Endodermal cell (in vitro differentiated cells): ENCODE results near the gene CDH4. TPM values are rescaled to one million over a fixed set of nuclear protein-coding genes. Genes with fewer than 3 reads are reported as not detected.

ENCODE experiments used
- DNase-seq: peaks from one replicate; pipeline ENCODE4 v3.0.0-alpha.2; 2017
- H3K27ac ChIP-seq: 2 replicates; pipeline ENCODE4 v1.5.1; 2013; ENCODE audit warnings: mild to moderate bottlenecking, low read depth, low read length, moderate library complexity
- H3K27me3 ChIP-seq: 2 replicates; pipeline ENCODE4 v1.6.1; 2013; ENCODE audit warnings: mild to moderate bottlenecking, low read length, moderate library complexity; ENCODE audit not compliant: insufficient read depth, control insufficient read depth, poor library complexity, severe bottlenecking
- H3K36me3 ChIP-seq: 2 replicates; pipeline ENCODE4 v1.7.0; 2013; ENCODE audit warnings: mild to moderate bottlenecking, low read length, moderate library complexity; ENCODE audit not compliant: control insufficient read depth, insufficient read depth
- H3K4me1 ChIP-seq: one replicate; pipeline ENCODE4 v1.7.0; 2013; ENCODE audit warnings: low read length; ENCODE audit not compliant: control insufficient read depth, insufficient read depth
- H3K4me3 ChIP-seq: 2 replicates; pipeline ENCODE4 v1.5.1; 2013; ENCODE audit warnings: mild to moderate bottlenecking, low read length, moderate library complexity
- H3K9ac ChIP-seq: 2 replicates; pipeline ENCODE4 v1.6.1; 2013; ENCODE audit warnings: mild to moderate bottlenecking, low read length, moderate library complexity; ENCODE audit not compliant: poor library complexity, severe bottlenecking; ENCODE audit errors: extremely low read depth
- H3K9me3 ChIP-seq: 2 replicates; pipeline ENCODE4 v1.6.1; 2013; ENCODE audit warnings: mild to moderate bottlenecking, low read length, moderate library complexity; ENCODE audit not compliant: control insufficient read depth
- H3K27ac Mint-ChIP-seq: 2 replicates; pipeline ENCODE4 v1.8.0; 2020; ENCODE audit warnings: mixed read lengths
- H3K27me3 Mint-ChIP-seq: 2 replicates; pipeline ENCODE4 v1.8.0; 2021; ENCODE audit warnings: mild to moderate bottlenecking, mixed read lengths; ENCODE audit not compliant: insufficient read depth
- H3K36me3 Mint-ChIP-seq: 2 replicates; pipeline ENCODE4 v1.8.0; 2020; ENCODE audit warnings: low read depth, mixed read lengths
- H3K4me1 Mint-ChIP-seq: 2 replicates; pipeline ENCODE4 v1.8.0; 2020; ENCODE audit warnings: mixed read lengths
- H3K4me3 Mint-ChIP-seq: 2 replicates; pipeline ENCODE4 v1.8.0; 2020; ENCODE audit warnings: mild to moderate bottlenecking, moderate library complexity, mixed read lengths
- H3K9me3 Mint-ChIP-seq: 2 replicates; pipeline ENCODE4 v1.8.0; 2020; ENCODE audit warnings: mild to moderate bottlenecking, mixed read lengths
- WGBS, 2 experiments: methylation state at CpG; one replicate each; pipeline versions ENCODE4 v1.1.5 to v1.1.7; 2013; ENCODE audit warnings: missing lambda C conversion rate in 2 of 2, mixed read lengths in 1 of 2; ENCODE audit not compliant: insufficient coverage in 1 of 2, insufficient read length in 1 of 2; 5-methylcytosine and 5-hydroxymethylcytosine counted together
- total RNA-seq, 2 donors: library from RNA; stranded (reverse); fragmentation: NEBNext Ultra II Directional in 1 of 2; extraction: Animal tissue kit (Norgen Biotek cat#: 25700) in 1 of 2; gene quantifications; 2 replicates in 1 of 2; 3 replicates in 1 of 2; pipeline ENCODE4 v1.2.1, GENCODE V29; 2021
- TF ChIP-seq, protein P1 (sequence below): fragments of 200-600 bp; sonication (generic); conservative IDR thresholded peaks from 2 replicates; pipeline ENCODE4 v1.5.0; 2021; ENCODE audit warnings: antibody characterized with exemption, mild to moderate bottlenecking

The CDH4 gene
- total RNA-seq, 2 donors from 2014 or later, result 1.8 to 5.8 TPM

DNA sequence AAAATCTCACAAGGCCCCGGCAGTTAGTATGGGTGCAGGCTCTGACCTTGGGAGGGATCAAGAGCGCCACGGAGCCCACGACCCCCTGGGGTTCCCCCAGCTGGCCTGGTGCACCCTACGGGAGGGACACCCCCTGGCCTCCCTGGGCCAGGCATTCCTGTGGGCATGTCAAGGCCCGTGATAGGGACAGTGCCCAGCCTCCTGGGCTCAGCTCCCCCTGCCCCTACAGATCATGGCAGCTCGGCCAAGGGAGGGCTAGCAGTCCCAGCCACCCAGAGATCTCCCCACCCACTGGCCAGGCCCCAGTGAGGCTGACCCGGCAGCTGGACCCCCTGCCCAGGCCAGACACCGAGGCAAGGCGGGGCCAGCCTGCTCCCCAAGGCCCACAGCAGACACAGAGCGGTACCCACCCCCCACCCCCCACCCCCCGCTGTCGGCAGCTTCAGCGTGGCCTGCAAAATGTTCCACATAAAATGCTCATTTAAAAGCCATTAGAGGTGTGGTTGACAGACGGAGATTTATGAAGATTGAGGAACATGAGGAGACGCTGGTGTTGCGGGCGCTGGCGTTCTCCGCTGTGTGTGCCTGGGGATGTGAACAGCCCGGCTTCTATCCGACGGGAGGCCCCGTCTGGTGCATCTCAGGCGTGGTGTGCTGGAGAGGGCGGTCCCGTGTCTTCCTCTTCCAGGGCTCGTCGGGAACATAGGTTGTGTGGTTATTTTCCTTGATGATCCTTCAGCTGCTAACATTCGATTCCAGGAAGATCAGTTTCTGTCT, 625.1 kb downstream of the CDH4 start:
- Histone ChIP-seq H3K9me3 (no peaks in the 10 kb centered on the region), H3K9ac (no peak overlapping the region), H3K36me3 (no peaks in the 10 kb centered on the region), H3K4me3 (no peak overlapping the region), H3K27ac (no peak overlapping the region), H3K4me1 (no peaks in the 10 kb centered on the region), H3K27me3 (no peaks in the 10 kb centered on the region)
- no peaks in the 10 kb centered on the region for H3K27me3 Mint-ChIP-seq
- no peaks in the 10 kb centered on the region for H3K4me1 Mint-ChIP-seq
- TF ChIP-seq, protein P1, sequence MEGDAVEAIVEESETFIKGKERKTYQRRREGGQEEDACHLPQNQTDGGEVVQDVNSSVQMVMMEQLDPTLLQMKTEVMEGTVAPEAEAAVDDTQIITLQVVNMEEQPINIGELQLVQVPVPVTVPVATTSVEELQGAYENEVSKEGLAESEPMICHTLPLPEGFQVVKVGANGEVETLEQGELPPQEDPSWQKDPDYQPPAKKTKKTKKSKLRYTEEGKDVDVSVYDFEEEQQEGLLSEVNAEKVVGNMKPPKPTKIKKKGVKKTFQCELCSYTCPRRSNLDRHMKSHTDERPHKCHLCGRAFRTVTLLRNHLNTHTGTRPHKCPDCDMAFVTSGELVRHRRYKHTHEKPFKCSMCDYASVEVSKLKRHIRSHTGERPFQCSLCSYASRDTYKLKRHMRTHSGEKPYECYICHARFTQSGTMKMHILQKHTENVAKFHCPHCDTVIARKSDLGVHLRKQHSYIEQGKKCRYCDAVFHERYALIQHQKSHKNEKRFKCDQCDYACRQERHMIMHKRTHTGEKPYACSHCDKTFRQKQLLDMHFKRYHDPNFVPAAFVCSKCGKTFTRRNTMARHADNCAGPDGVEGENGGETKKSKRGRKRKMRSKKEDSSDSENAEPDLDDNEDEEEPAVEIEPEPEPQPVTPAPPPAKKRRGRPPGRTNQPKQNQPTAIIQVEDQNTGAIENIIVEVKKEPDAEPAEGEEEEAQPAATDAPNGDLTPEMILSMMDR, result no peak
- no peak overlapping the region for H3K4me3 Mint-ChIP-seq
- H3K9me3 Mint-ChIP-seq, result no peaks in the 10 kb centered on the region
- H3K27ac Mint-ChIP-seq, result no peak overlapping the region
- WGBS, 2 experiments, result 92 to 95% methylated on average over 20 to 27 of the region's 30 CpGs
- DNase-seq, result no peak
- no peaks in the 10 kb centered on the region for H3K36me3 Mint-ChIP-seq

DNA sequence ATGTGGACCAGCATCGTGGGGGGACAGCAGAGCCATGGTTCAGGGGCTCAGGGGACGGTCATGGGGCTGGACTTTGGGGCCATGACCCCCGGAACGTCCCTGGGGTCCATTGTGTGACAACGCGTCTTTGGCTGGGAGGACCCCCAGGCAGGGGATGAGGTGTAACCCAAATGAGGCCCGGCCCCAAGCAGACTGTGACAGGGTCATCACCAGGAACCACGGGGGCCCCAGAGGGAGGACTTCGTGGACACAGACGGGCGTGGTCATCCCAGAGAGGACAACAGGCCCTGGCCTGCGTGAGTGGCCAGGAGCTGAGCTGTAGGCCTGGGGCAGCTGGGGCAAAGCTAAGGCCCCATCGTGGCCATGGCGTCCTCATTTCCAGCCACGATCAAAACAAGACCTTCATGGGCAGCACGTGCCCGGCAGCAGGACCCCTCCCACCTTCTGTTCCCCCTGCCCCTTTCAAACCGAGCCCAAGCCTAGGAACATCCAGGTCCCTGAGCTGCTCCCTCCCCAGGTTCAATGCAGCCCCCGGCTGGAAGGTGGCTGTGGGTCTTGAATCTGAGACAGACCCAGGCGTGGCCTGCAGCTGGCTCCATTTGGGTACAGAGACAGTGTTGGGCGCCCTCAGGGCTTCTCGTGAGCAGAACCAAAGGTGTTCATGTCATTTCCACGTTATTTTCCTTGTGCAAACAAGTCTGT, 625.9 kb downstream of the CDH4 start:
- Histone ChIP-seq H3K4me3 (no peak overlapping the region), H3K9me3 (no peaks in the 10 kb centered on the region), H3K4me1 (no peaks in the 10 kb centered on the region), H3K36me3 (no peaks in the 10 kb centered on the region), H3K27me3 (no peaks in the 10 kb centered on the region), H3K27ac (no peak overlapping the region), H3K9ac (no peak overlapping the region)
- DNase-seq, result no peak
- WGBS, 2 experiments, result 87 to 93% methylated on average over 16 to 23 of the region's 23 CpGs
- Mint-ChIP-seq H3K27ac (no peak overlapping the region), H3K27me3 (no peaks in the 10 kb centered on the region), H3K4me1 (no peaks in the 10 kb centered on the region), H3K36me3 (no peaks in the 10 kb centered on the region), H3K4me3 (no peak overlapping the region), H3K9me3 (no peaks in the 10 kb centered on the region)
- TF ChIP-seq, protein P1, result no peak

DNA sequence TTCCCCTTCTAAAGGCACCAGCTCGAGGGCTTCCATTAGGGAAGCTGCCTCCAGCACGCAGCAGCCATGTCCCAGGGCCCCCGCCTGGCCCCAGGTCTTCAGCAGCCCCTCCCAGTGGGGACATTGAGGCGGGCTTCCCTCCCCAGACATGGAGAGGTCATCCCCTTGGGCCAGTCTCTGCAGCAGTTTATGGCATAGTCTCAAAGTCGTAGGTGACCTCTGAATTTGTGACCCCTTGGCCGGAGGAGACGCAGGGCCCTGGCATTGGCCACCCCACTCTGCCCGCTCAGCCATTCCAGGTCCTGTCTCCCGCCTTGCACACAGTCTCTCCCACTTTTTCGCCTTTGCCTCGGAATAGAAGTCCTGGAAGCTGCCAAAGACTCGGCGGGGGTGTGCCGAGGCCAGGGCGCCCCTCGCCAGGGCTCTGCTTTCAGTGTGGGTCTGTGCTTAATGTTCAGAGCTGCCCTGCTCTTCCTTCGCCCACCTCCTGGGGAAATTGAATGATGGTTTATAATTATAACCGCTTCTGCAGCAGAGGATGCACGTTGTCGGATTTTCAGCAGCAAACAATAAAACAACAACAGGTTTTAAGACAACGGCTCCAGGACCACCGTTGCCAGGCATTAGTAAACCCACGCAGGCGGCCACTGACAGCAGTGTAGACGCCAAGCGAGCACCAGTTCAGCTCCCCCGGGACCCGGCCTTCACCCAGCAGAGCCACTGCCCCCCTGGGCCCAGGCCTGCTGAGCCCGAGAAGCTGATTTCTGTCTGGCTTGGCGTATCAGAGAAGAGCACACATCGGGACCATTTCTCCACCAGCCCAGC, 626.6 kb downstream of the CDH4 start:
- 90 to 97% methylated on average over 26 to 31 of the region's 31 CpGs for WGBS, 2 experiments
- no peak overlapping the region for H3K9ac ChIP-seq

More for the DNA sequence above, 626.6 kb downstream of the CDH4 start:
- Histone ChIP-seq H3K36me3 (no peaks in the 10 kb centered on the region), H3K27me3 (no peaks in the 10 kb centered on the region), H3K4me3 (no peak overlapping the region), H3K9me3 (no peaks in the 10 kb centered on the region), H3K27ac (no peak overlapping the region), H3K4me1 (no peaks in the 10 kb centered on the region)
- no peak for DNase-seq
- H3K27me3 Mint-ChIP-seq, result no peaks in the 10 kb centered on the region
- no peaks in the 10 kb centered on the region for H3K9me3 Mint-ChIP-seq
- H3K27ac Mint-ChIP-seq, result no peak overlapping the region
- TF ChIP-seq, protein P1, result no peak
- H3K36me3 Mint-ChIP-seq, result no peaks in the 10 kb centered on the region
- no peaks in the 10 kb centered on the region for H3K4me1 Mint-ChIP-seq
- H3K4me3 Mint-ChIP-seq, result no peak overlapping the region
